Natural killer cell treated with Interleukin-12 subunit alpha and Interleukin-12 subunit beta and Interleukin-15 and Interleukin-18, amount 100 ng/mL, for 72 hours (primary cell): ENCODE results near the gene SPATS2L. TPM values are rescaled to one million over a fixed set of nuclear protein-coding genes. Genes with fewer than 3 reads are reported as not detected.

Experiments
- ATAC-seq, 2 donors: fragments of 150-1000 bp; cut with Tn5 transposase in 1 of 2; sonication (Bioruptor Pico), chemical (Tn5 transposase) in 1 of 2; 2 replicates each; pipeline ENCODE4 v1.10.0; 2021
- DNase-seq: peaks from one replicate; pipeline ENCODE4 v3.0.0; 2022; ENCODE audit warnings: low spot score
- H3K27ac Mint-ChIP-seq, 2 donors: 1 replicate in 1 of 2; 2 replicates in 1 of 2; pipeline ENCODE4 v1.8.0; 2022; ENCODE audit warnings: mixed read lengths in 2 of 2, mild to moderate bottlenecking in 1 of 2, moderate library complexity in 1 of 2
- H3K27me3 Mint-ChIP-seq, 2 donors: 1 replicate in 1 of 2; 2 replicates in 1 of 2; pipeline ENCODE4 v1.8.0; 2022; ENCODE audit warnings: mixed read lengths in 2 of 2
- H3K36me3 Mint-ChIP-seq: one replicate; pipeline ENCODE4 v1.8.0; 2022; ENCODE audit warnings: mixed read lengths
- H3K4me1 Mint-ChIP-seq, 2 donors: 1 replicate in 1 of 2; 2 replicates in 1 of 2; pipeline ENCODE4 v1.8.0; 2022; ENCODE audit warnings: low read depth in 2 of 2, mixed read lengths in 2 of 2, mild to moderate bottlenecking in 1 of 2
- H3K4me3 Mint-ChIP-seq: one replicate; pipeline ENCODE4 v1.8.0; 2022; ENCODE audit warnings: mixed read lengths
- H3K9me3 Mint-ChIP-seq: 2 replicates; pipeline ENCODE4 v1.8.0; 2022; ENCODE audit warnings: mixed read lengths
- total RNA-seq, 2 donors: library from RNA; stranded (reverse); gene quantifications; one replicate each; pipeline ENCODE4 v1.2.3, GENCODE V29; 2022

SPATS2L gene
- total RNA-seq, 2 donors from 2014 or later: 19.6 to 44.4 TPM

- Mint-ChIP-seq H3K36me3 (no peaks in the 10 kb centered on the region), H3K9me3 (no peaks in the 10 kb centered on the region)
- ATAC-seq: no peak
These were observed 128.9 kb downstream of the SPATS2L start for GRCh38 chr2:200435379-200435778.

GRCh38 chr2:200438251-200438650 is 131.8 kb downstream of the SPATS2L start:
- no peaks in the 10 kb centered on the region for H3K9me3 Mint-ChIP-seq
- no peaks in the 10 kb centered on the region for H3K27me3 Mint-ChIP-seq
- ATAC-seq (no peak), DNase-seq (no peak)
- no peaks in the 10 kb centered on the region for H3K36me3 Mint-ChIP-seq
- no peak overlapping the region for H3K4me3 Mint-ChIP-seq
- H3K27ac Mint-ChIP-seq: no peak overlapping the region
- H3K4me1 Mint-ChIP-seq: no peaks in the 10 kb centered on the region

More at GRCh38 chr2:200435379-200435778, 128.9 kb downstream of the SPATS2L start:
- no peaks in the 10 kb centered on the region for H3K4me1 Mint-ChIP-seq
- no peak overlapping the region for H3K27ac Mint-ChIP-seq
- no peaks in the 10 kb centered on the region for H3K27me3 Mint-ChIP-seq
- DNase-seq: no peak
- no peak overlapping the region for H3K4me3 Mint-ChIP-seq

GRCh38 chr2:200438846-200439245 is 132.4 kb downstream of the SPATS2L start:
- no peaks in the 10 kb centered on the region for H3K27me3 Mint-ChIP-seq
- no peaks in the 10 kb centered on the region for H3K36me3 Mint-ChIP-seq
- H3K9me3 Mint-ChIP-seq: no peaks in the 10 kb centered on the region
- H3K27ac Mint-ChIP-seq: no peak overlapping the region
- DNase-seq: no peak
- no peaks in the 10 kb centered on the region for H3K4me1 Mint-ChIP-seq
- no peak overlapping the region for H3K4me3 Mint-ChIP-seq
- ATAC-seq: no peak

- H3K27me3 Mint-ChIP-seq: no peaks in the 10 kb centered on the region
- H3K9me3 Mint-ChIP-seq: no peaks in the 10 kb centered on the region
- H3K36me3 Mint-ChIP-seq: no peaks in the 10 kb centered on the region
- H3K4me3 Mint-ChIP-seq: no peak overlapping the region
- ATAC-seq (no peak), DNase-seq (no peak)
- no peaks in the 10 kb centered on the region for H3K4me1 Mint-ChIP-seq
- no peak overlapping the region for H3K27ac Mint-ChIP-seq
These were observed 133.5 kb downstream of the SPATS2L start for GRCh38 chr2:200439981-200440380.

GRCh38 chr2:200442471-200442870 is 136.0 kb downstream of the SPATS2L start:
- Mint-ChIP-seq H3K4me1 (no peaks in the 10 kb centered on the region), H3K4me3 (no peak overlapping the region), H3K36me3 (no peaks in the 10 kb centered on the region), H3K9me3 (no peaks in the 10 kb centered on the region), H3K27ac (no peak overlapping the region), H3K27me3 (no peaks in the 10 kb centered on the region)
- ATAC-seq: no peak
- no peak for DNase-seq

GRCh38 chr2:200443376-200443775 is 136.9 kb downstream of the SPATS2L start:
- ATAC-seq: no peak
- H3K36me3 Mint-ChIP-seq: no peaks in the 10 kb centered on the region
- no peak overlapping the region for H3K27ac Mint-ChIP-seq
- no peak for DNase-seq
- peaks cover 0 to 1% of the 10 kb centered on the region in 2 donors for H3K4me1 Mint-ChIP-seq
- no peaks in the 10 kb centered on the region for H3K9me3 Mint-ChIP-seq
- no peak overlapping the region for H3K4me3 Mint-ChIP-seq
- H3K27me3 Mint-ChIP-seq: no peaks in the 10 kb centered on the region

- ATAC-seq (no peak), DNase-seq (no peak)
- Mint-ChIP-seq H3K9me3 (no peaks in the 10 kb centered on the region), H3K27me3 (no peaks in the 10 kb centered on the region), H3K4me1 (peaks cover 2 to 7% of the 10 kb centered on the region in 2 donors), H3K4me3 (no peak overlapping the region), H3K36me3 (no peaks in the 10 kb centered on the region), H3K27ac (no peak overlapping the region)
These were observed 137.4 kb downstream of the SPATS2L start for GRCh38 chr2:200443916-200444315.

GRCh38 chr2:200444530-200444929 is 138.0 kb downstream of the SPATS2L start:
- Mint-ChIP-seq H3K36me3 (no peaks in the 10 kb centered on the region), H3K9me3 (no peaks in the 10 kb centered on the region), H3K4me1 (peaks cover 2 to 9% of the 10 kb centered on the region in 2 donors), H3K27ac (no peak overlapping the region), H3K27me3 (no peaks in the 10 kb centered on the region), H3K4me3 (no peak overlapping the region)
- ATAC-seq: no peak
- DNase-seq: no peak

GRCh38 chr2:200445284-200445683 is 138.8 kb downstream of the SPATS2L start:
- no peaks in the 10 kb centered on the region for H3K9me3 Mint-ChIP-seq
- peak overlapping the region in 1 of 2 donors; percentile 3 for H3K27ac Mint-ChIP-seq
- H3K4me3 Mint-ChIP-seq: no peak overlapping the region
- H3K36me3 Mint-ChIP-seq: no peaks in the 10 kb centered on the region
- ATAC-seq (no peak), DNase-seq (no peak)
- H3K27me3 Mint-ChIP-seq: no peaks in the 10 kb centered on the region
- H3K4me1 Mint-ChIP-seq: peaks cover 2 to 9% of the 10 kb centered on the region in 2 donors

- H3K4me1 Mint-ChIP-seq: peaks cover 2 to 14% of the 10 kb centered on the region in 2 donors
- no peaks in the 10 kb centered on the region for H3K9me3 Mint-ChIP-seq
- H3K27me3 Mint-ChIP-seq: no peaks in the 10 kb centered on the region
- DNase-seq: no peak
- ATAC-seq: no peak
- H3K27ac Mint-ChIP-seq: no peak overlapping the region
- peaks cover 5% of the 10 kb centered on the region for H3K36me3 Mint-ChIP-seq
- H3K4me3 Mint-ChIP-seq: no peak overlapping the region
These were observed 140.1 kb downstream of the SPATS2L start for GRCh38 chr2:200446612-200447011.

- Mint-ChIP-seq H3K36me3 (peaks cover 5% of the 10 kb centered on the region), H3K9me3 (no peaks in the 10 kb centered on the region), H3K27me3 (no peaks in the 10 kb centered on the region), H3K4me1 (peaks cover 2 to 14% of the 10 kb centered on the region in 2 donors), H3K4me3 (no peak overlapping the region), H3K27ac (no peak overlapping the region)
- no peak for ATAC-seq
- DNase-seq: no peak
These were observed 140.8 kb downstream of the SPATS2L start for GRCh38 chr2:200447139-200447855.

- H3K36me3 Mint-ChIP-seq: peaks cover 5% of the 10 kb centered on the region
- no peaks in the 10 kb centered on the region for H3K27me3 Mint-ChIP-seq
- ATAC-seq (peak in 1 of 2 donors; percentile 43), DNase-seq (no peak)
- peaks cover 7 to 21% of the 10 kb centered on the region in 2 donors for H3K4me1 Mint-ChIP-seq
- no peak overlapping the region for H3K4me3 Mint-ChIP-seq
- no peaks in the 10 kb centered on the region for H3K9me3 Mint-ChIP-seq
- no peak overlapping the region for H3K27ac Mint-ChIP-seq
These were observed 142.0 kb downstream of the SPATS2L start for GRCh38 chr2:200448455-200448854.

GRCh38 chr2:200449149-200449548 is 142.7 kb downstream of the SPATS2L start:
- no peak overlapping the region for H3K27ac Mint-ChIP-seq
- H3K9me3 Mint-ChIP-seq: no peaks in the 10 kb centered on the region
- ATAC-seq: no peak
- peaks cover 5% of the 10 kb centered on the region for H3K36me3 Mint-ChIP-seq
- no peak overlapping the region for H3K4me3 Mint-ChIP-seq
- no peak for DNase-seq
- H3K27me3 Mint-ChIP-seq: no peaks in the 10 kb centered on the region
- peaks cover 9 to 25% of the 10 kb centered on the region in 2 donors for H3K4me1 Mint-ChIP-seq

- Mint-ChIP-seq H3K36me3 (peaks cover 5% of the 10 kb centered on the region), H3K4me3 (no peak overlapping the region), H3K9me3 (no peaks in the 10 kb centered on the region), H3K27me3 (no peaks in the 10 kb centered on the region), H3K27ac (peak overlapping the region in 1 of 2 donors; percentile 6), H3K4me1 (peaks cover 15 to 36% of the 10 kb centered on the region in 2 donors)
- no peak for DNase-seq
- no peak for ATAC-seq
These were observed 143.8 kb downstream of the SPATS2L start for GRCh38 chr2:200450288-200450687.

- no peak for DNase-seq
- H3K36me3 Mint-ChIP-seq: peaks cover 10% of the 10 kb centered on the region
These were observed 145.0 kb downstream of the SPATS2L start for GRCh38 chr2:200451511-200451910.

More at GRCh38 chr2:200451511-200451910, 145.0 kb downstream of the SPATS2L start:
- ATAC-seq: no peak
- Mint-ChIP-seq H3K9me3 (no peaks in the 10 kb centered on the region), H3K4me1 (peaks cover 22 to 48% of the 10 kb centered on the region in 2 donors), H3K27ac (no peak overlapping the region), H3K27me3 (peaks cover 0 to 3% of the 10 kb centered on the region in 2 donors), H3K4me3 (no peak overlapping the region)
